Spleen (tissue), 11 donors: Measurements from ENCODE around the gene WAC. TPM values are rescaled to one million over a fixed set of nuclear protein-coding genes. Genes with fewer than 3 reads are reported as not detected.
"Not testable (repeated sequence)": the region's sequence is repeated elsewhere in the genome, so short reads cannot be mapped to it uniquely, and the experiment has no call there.

Experiments used
- DNase-seq: peaks from one replicate; pipeline ENCODE4 v3.0.0-alpha.2; 2020
- H3K27ac ChIP-seq, 8 donors: fragments of 200-600 bp; sonication (generic) in 7 of 8; 1 replicate in 4 of 8; 2 replicates in 4 of 8; pipeline versions ENCODE4 v1.5.0 to v1.8.0; 2016 to 2021; ENCODE audit warnings: inconsistent platforms in 4 of 8, mild to moderate bottlenecking in 4 of 8, moderate library complexity in 1 of 8
- H3K27me3 ChIP-seq, 7 donors: fragments of 200-600 bp; sonication (generic) in 6 of 7; replicated peaks in 1 of 7; 1 replicate in 4 of 7; 2 replicates in 3 of 7; pipeline versions ENCODE4 v1.5.0 to v1.8.0; 2016 to 2021; ENCODE audit warnings: inconsistent platforms in 3 of 7, mild to moderate bottlenecking in 1 of 7
- H3K36me3 ChIP-seq, 6 donors: fragments of 200-600 bp; sonication (generic) in 5 of 6; 1 replicate in 4 of 6; 2 replicates in 2 of 6; pipeline versions ENCODE4 v1.5.0 to v1.8.0; 2016 to 2021; ENCODE audit warnings: inconsistent platforms in 2 of 6
- H3K4me1 ChIP-seq, 6 donors: fragments of 200-600 bp; sonication (generic) in 5 of 6; 1 replicate in 3 of 6; 2 replicates in 3 of 6; pipeline versions ENCODE4 v1.5.0 to v1.8.0; 2016 to 2021; ENCODE audit warnings: inconsistent platforms in 3 of 6
- H3K4me3 ChIP-seq, 8 donors: fragments of 200-600 bp; sonication (generic) in 7 of 8; 1 replicate in 4 of 8; 2 replicates in 4 of 8; pipeline versions ENCODE4 v1.5.0 to v1.8.0; 2016 to 2021; ENCODE audit warnings: inconsistent platforms in 4 of 8, mild to moderate bottlenecking in 4 of 8, moderate library complexity in 2 of 8
- H3K9me3 ChIP-seq, 8 donors: fragments of 200-600 bp; sonication (generic) in 7 of 8; 1 replicate in 4 of 8; 2 replicates in 4 of 8; pipeline versions ENCODE4 v1.5.0 to v1.8.0; 2016 to 2021; ENCODE audit warnings: inconsistent platforms in 4 of 8
- POLR2A ChIP-seq, 3 donors: fragments of 450-650 bp; IDR thresholded peaks; one replicate each; pipeline ENCODE4 v1.5.1; 2017; ENCODE audit warnings: antibody characterized with exemption in 3 of 3, mild to moderate bottlenecking in 1 of 3
- POLR2AphosphoS5 ChIP-seq, 3 donors: sonication (generic); formaldehyde crosslinking; IDR thresholded peaks; one replicate each; pipeline ENCODE4 v1.5.1; 2017; ENCODE audit warnings: antibody characterized with exemption in 3 of 3
- WGBS, 5 donors: extraction: QIAGEN DNeasy Blood & Tissue Kit in 3 of 5; methylation state at CpG; one replicate each; pipeline versions ENCODE4 v1.1.5 to v1.1.7; 2013 to 2018; 5-methylcytosine and 5-hydroxymethylcytosine counted together
- intact Hi-C: fragments of 100-400 bp; cut with DNase I; formaldehyde crosslinking; loops from one replicate; pipeline ENCODE4 v1.15.0; 2023; ENCODE audit warnings: low total_unique reads
- polyA plus RNA-seq, 3 donors: library from polyadenylated mRNA; stranded (reverse); fragments of 200-250 nt; gene quantifications; one replicate each; pipeline ENCODE4 v1.2.1, GENCODE V29; 2013
- total RNA-seq, 7 donors: library from RNA; depleted of rRNA in 3 of 7; stranded (reverse); fragments of >200 nt in 3 of 7; fragmentation: NEBNext Ultra II Directional in 4 of 7; extraction: Animal tissue kit (Norgen Biotek cat#: 25700) in 4 of 7; gene quantifications; one replicate each; pipeline versions ENCODE4 v1.1.0 to v1.2.1, GENCODE V29; 2016 to 2021
- TF ChIP-seq, protein P1 (sequence below), 11 experiments: fragments of 200-600 bp in 7 of 11; fragments of 450-650 bp in 4 of 11; sonication (generic) in 4 of 11; IDR thresholded peaks in 8 of 11; conservative IDR thresholded peaks in 3 of 11; 1 replicate in 7 of 11; 2 replicates in 4 of 11; pipeline versions ENCODE4 v1.4.0 to v1.8.0; 2016 to 2021; ENCODE audit warnings: antibody characterized with exemption in 11 of 11, inconsistent platforms in 4 of 11, mild to moderate bottlenecking in 1 of 11
- donor health status: healthy with polysubstance abuse.
- donor health status: DM: no; HTN: no; CAD: no; lungs with moderate emphysema.
- donor health status: DM: no; HTN: no; CAD: no.
- donor health status: Bipolar disorder and iron deficiency.
- donor health status: healthy.
- donor health status: DM: no; HTN: no; CAD: no.
- donor health status: DM: yes; HTN: yes; CAD: no.

WAC gene
- total and polyA plus RNA-seq, 10 donors = 29.6 to 181 (median 142) TPM

DNA sequence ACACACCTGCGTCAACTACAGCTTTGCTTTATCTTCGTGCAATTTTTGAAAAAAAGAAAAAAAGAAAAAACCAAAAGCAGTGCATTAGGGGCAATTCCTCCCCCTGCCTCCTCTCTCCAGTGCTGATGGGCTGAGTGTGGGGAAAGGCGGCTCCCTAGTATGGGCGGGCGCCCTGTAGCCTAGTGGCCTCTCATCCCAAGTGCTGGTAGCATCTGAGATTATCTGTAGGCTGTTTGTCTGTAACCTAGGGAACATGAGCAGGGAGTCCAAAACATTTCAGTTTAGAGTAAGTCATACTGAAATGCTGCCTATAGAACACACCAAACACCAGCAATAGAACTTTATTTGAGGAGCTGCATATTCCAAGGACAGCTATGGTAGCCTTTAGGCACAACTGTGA is 119.8 kb downstream of the WAC start:
- Histone ChIP-seq H3K4me1 (no peaks in the 10 kb centered on the region), H3K27me3 (peaks cover 0 to 12% (median 0%) of the 10 kb centered on the region in 7 donors), H3K36me3 (no peaks in the 10 kb centered on the region), H3K9me3 (peaks cover 0 to 6% (median 0%) of the 10 kb centered on the region in 8 donors), H3K4me3 (no peak overlapping the region), H3K27ac (no peak overlapping the region)
- intact Hi-C loops = no loop called here
- TF ChIP-seq, protein P1, sequence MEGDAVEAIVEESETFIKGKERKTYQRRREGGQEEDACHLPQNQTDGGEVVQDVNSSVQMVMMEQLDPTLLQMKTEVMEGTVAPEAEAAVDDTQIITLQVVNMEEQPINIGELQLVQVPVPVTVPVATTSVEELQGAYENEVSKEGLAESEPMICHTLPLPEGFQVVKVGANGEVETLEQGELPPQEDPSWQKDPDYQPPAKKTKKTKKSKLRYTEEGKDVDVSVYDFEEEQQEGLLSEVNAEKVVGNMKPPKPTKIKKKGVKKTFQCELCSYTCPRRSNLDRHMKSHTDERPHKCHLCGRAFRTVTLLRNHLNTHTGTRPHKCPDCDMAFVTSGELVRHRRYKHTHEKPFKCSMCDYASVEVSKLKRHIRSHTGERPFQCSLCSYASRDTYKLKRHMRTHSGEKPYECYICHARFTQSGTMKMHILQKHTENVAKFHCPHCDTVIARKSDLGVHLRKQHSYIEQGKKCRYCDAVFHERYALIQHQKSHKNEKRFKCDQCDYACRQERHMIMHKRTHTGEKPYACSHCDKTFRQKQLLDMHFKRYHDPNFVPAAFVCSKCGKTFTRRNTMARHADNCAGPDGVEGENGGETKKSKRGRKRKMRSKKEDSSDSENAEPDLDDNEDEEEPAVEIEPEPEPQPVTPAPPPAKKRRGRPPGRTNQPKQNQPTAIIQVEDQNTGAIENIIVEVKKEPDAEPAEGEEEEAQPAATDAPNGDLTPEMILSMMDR (IDR thresholded peaks at IDR 0.05 in 8 of 11, conservative IDR thresholded peaks at IDR 0.05 in 3 of 11) = no peak
- TF ChIP-seq POLR2A (IDR thresholded peaks at IDR 0.05) (no peak), POLR2AphosphoS5 (IDR thresholded peaks at IDR 0.05) (no peak)
- WGBS, 5 donors = 93 to 98% (median 95%) methylated on average over 5 of the region's 5 CpGs
- DNase-seq = no peak

- DNase-seq, H3K4me1 ChIP-seq, H3K27ac ChIP-seq, H3K27me3 ChIP-seq, H3K9me3 ChIP-seq, H3K36me3 ChIP-seq, intact Hi-C loops, H3K4me3 ChIP-seq: not testable (repeated sequence)
- WGBS, 5 donors = 83 to 96% (median 86%) methylated on average over 7 of the region's 7 CpGs
Observed at GRCh38 chr10:28658824-28659223, 125.9 kb downstream of the WAC start.

- intact Hi-C loops = loop anchor here (5.0 kb wide), 1 partner anchor 646 kb away; no protein-coding TSS in a partner anchor
- Histone ChIP-seq H3K36me3 (no peaks in the 10 kb centered on the region), H3K27ac (no peak overlapping the region), H3K27me3 (peaks cover 0 to 22% (median 0%) of the 10 kb centered on the region in 7 donors), H3K4me1 (peaks cover 0 to 12% (median 5%) of the 10 kb centered on the region in 6 donors), H3K9me3 (no peaks in the 10 kb centered on the region), H3K4me3 (no peak overlapping the region)
- 53 to 70% (median 58%) methylated on average over 3 of the region's 3 CpGs for WGBS, 5 donors
- DNase-seq = no peak
- TF ChIP-seq POLR2A (IDR thresholded peaks at IDR 0.05) = no peak
- TF ChIP-seq, protein P1 (IDR thresholded peaks at IDR 0.05 in 8 of 11, conservative IDR thresholded peaks at IDR 0.05 in 3 of 11) = no peak
- no peak for TF ChIP-seq POLR2AphosphoS5 (IDR thresholded peaks at IDR 0.05)
Observed at GRCh38 chr10:28661035-28661434, 128.1 kb downstream of the WAC start.

DNA sequence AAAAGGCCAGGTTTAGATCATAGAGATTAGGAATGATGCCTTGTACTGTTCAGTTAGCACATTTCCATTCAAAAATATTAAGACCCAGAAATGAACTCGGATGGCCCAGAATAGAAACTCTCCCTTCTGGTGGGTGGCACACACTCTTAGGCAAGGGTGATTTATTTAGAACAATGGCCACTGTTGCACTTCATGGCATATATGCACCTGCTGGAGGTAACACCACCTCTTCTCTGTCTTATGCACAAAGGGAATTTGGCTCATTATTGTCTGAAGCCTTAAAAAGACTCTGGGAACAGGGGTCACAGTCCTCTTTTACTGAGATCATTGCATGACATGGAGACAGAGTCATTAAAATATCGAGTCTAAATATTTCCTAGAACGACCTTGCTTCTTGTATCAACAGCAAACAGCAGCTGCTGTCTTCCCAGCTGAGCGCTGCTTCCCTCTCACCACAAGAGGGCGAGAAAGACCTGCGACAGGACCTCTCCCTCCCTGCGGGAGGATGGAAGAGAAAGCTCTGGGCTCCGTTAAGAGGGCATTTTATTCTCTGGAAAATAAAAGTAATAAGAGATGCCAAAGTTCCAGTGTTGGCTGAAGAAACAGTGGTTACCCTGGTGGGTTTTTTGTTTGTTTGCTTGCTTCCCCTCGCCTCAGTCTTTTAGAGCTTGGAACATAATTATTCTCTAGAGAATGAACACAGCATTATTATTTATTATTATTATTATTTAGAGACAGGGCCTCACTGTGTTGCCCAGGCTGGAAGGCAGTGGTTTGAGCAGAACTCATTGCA is 130.9 kb downstream of the WAC start:
- H3K9me3 ChIP-seq = no peaks in the 10 kb centered on the region
- H3K36me3 ChIP-seq = no peaks in the 10 kb centered on the region
- 5 to 11% (median 8%) methylated on average over 9 of the region's 9 CpGs for WGBS, 5 donors
- peaks cover 0 to 23% (median 12%) of the 10 kb centered on the region in 6 donors for H3K4me1 ChIP-seq
- H3K27ac ChIP-seq = no peak overlapping the region
- DNase-seq = peak; percentile 90
- TF ChIP-seq POLR2AphosphoS5 (IDR thresholded peaks at IDR 0.05) (no peak), POLR2A (IDR thresholded peaks at IDR 0.05) (no peak)
- TF ChIP-seq, protein P1 (IDR thresholded peaks at IDR 0.05 in 8 of 11, conservative IDR thresholded peaks at IDR 0.05 in 3 of 11) = peak; percentile 70 to 97 (median 91)
- intact Hi-C loops = loop anchor here (5.0 kb wide), 1 partner anchor 644 kb away; no protein-coding TSS in a partner anchor
- H3K4me3 ChIP-seq = no peak overlapping the region
- H3K27me3 ChIP-seq = peaks cover 0 to 50% (median 20%) of the 10 kb centered on the region in 7 donors
